NCI-H2029 treated with DMSO at 0.1 percent for 48 hours (cell line): ENCODE data around the gene ASAP2.

Source experiments
- DNase-seq: peaks from one replicate; lab custom pipeline; 2025; lab: John Stamatoyannopoulos, UW

Gene ASAP2

DNA sequence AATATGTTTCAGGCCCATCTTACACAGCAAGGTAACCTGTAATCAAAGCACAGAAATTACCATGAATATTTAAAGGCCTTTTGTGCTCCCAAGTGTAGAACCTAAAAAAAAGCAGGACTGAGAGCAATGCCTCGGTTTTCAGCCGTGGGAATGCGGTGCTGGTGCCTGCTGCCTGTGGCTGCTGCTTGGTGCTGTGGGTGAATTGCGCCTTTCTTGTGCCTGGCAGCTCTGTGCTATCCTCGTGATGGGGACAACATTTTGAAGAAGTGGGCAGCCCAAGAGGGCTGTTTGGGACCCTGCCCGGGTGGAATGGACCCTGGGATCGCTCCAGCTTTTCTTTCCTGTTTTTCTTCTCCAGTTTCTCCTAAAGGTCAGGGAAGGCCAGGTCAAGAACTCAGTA is 91.2 kb downstream of the ASAP2 start:
- DNase-seq: no peak

DNA sequence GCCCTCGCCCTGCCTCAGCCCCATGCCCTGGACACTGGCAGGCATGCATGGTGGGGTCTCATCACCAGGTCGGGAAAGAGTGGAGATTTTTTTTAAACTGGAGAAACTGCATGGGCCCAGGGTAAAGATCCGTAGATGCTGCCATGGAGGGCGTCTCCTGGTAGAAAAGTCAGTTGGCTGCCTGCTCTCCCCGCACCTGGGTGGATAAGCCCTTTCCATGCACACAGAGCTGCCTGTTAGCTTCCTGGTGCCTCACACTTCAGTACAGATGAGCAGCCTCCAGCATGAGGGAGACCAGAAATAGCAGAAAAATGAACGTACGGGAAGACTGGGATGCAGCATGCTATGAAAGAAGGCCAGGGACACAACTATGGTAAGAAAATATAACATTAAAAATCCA is 92.0 kb downstream of the ASAP2 start:
- DNase-seq: no peak

- no peak for DNase-seq
Measured at GRCh38 chr2:9299161-9300100, 92.8 kb downstream of the ASAP2 start.

GRCh38 chr2:9300214-9300613 is 93.6 kb downstream of the ASAP2 start:
- no peak for DNase-seq

DNA sequence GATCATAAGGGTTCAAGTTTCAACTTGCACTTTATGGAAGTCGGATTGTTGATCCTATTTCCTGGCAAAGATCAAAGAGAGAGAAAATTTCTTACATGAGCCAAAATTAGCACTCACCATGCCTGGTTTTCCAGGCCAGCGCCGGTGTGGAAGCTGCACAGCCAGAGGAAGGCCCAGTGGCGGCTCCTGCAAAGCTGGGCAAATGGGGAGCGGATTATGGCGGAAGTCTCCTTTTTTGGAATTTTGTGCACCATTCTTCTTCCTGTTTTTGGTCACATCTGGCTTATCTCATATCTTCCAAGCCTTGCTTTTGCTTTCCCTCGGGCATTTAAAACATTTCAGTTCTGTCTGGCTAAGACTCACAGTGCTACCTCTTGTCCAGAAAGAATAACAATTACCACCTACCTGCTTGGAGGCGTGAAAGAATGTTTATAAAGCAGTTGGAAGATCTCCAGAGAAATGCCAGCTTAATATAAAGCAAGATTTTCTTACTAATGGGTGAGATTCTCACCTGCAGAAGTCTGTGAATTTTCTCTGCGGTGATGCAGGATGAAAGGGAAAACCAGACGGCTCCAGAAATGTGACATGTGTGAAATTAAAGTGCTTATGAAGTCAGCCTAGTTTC is 94.3 kb downstream of the ASAP2 start:
- no peak for DNase-seq

DNA sequence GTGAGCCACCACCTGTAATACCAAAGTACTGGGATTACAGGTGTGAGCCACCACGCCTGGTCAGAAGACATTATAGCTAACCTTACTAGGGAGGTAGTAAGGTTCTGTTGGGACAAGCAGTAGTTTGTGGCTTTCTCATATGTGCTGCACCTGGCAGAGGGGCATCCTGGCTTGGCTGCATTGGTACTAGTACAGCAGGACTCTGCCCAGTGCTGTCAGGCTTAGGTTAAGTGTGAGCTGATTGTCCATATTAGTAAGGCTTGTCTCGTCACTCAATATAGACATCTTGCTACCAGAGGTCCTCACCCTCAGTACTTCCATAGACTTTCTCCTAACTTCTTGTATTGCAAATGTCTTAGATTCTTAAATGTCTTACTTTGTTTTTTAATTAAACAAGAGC is 96.1 kb downstream of the ASAP2 start:
- no peak for DNase-seq

- DNase-seq: no peak
Measured at GRCh38 chr2:9303528-9304225, 97.1 kb downstream of the ASAP2 start.

DNA sequence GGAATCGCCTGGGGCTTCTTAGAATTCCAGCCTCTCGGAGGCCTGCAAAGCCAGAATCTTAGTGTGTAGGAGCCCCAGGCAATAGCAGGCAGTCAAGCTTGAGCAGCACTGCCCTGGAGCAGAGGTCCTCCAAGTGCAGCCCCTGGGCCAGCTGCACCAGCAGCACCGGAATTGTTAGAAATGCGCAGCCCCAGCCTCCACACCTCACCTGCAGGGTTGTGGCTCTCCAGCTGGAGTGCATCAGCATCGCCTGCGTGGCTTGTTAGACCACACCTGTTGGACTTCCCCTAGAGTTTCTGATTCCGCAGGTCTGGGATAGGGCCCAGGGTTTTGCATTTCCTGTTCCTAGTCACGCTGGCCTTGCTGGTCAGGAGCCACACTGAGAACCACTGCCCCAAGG is 100.3 kb downstream of the ASAP2 start:
- no peak for DNase-seq

DNA sequence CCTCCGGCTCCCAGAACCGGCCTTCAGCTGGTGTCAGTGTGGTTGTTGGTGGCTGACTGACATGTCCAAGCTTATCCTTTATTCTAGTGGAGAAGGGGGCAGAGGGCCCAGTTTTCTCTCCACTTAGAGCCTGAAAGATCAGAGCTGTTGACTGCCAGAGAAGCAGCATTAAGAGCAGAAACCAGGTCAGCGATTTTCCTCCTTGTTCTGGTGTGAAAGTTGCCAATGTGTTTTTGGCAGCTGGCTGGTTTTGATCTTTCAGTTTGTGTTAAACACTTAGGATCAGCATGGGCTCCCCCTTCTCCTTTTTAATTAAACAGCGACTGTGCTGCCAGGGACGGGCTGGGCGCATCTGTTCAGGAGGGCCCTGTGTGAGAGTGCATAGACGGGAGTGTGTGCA is 100.9 kb downstream of the ASAP2 start:
- no peak for DNase-seq

GRCh38 chr2:9308186-9308955 is 101.8 kb downstream of the ASAP2 start:
- DNase-seq: no peak

DNA sequence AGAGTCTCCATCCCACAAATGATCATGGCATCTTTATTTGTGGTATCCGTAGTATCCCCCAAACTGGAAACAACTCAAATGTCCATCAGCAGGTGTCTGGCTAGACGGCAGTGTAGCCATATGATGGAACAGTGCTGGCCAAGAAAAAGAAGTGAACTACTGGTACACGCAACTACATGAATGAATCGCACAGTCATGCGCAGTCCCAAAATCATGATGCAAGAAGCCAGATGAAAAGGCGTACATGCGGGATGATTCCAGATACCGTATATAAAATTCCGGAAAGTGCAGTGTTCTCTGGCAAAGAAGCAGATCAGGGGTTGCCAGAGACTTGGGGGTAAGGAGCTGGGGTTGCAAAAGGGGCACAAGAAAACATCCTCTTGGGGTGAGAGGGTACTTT is 102.5 kb downstream of the ASAP2 start:
- no peak for DNase-seq

DNA sequence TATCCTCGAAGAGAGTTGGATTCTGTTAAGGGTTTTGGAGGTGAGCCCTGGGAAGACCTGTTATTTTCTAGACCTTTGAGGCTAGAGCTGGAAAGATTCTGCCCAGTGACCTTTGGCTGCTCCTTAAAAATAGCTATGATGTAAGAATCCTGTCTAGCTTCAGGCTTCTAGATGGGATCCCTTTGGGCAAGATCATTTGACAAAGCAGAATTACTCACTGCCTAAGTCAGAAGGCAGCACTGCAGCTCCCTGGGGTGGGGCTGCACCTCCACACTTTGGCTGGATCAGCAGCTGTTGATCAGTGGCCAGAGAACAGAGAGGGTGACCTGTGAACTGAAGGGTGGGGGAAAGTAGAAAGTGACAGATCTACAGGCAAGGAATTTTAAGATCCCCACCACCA is 103.8 kb downstream of the ASAP2 start:
- DNase-seq: no peak

DNA sequence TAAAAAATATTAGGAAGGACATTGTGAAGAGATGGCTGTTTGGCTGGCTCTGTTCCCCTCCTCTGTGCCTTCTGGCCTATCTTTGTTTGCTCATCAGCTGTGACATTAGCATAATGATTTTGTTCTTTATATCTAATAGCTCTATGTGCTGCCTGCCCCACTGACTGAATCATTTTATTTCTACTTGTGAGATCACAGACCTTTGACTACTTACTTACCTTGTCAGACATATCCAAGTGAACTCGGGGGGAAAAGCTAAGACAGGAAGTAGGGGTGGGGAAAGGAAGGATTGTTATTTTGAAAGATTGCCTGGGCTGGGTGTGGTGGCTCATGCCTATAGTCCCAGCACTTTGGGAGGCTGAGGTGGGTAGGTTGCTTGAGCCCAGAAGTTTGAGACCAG is 104.2 kb downstream of the ASAP2 start:
- DNase-seq: no peak

GRCh38 chr2:9311488-9311887 is 104.9 kb downstream of the ASAP2 start:
- no peak for DNase-seq

GRCh38 chr2:9312591-9312990 is 106.0 kb downstream of the ASAP2 start:
- DNase-seq: no peak

DNA sequence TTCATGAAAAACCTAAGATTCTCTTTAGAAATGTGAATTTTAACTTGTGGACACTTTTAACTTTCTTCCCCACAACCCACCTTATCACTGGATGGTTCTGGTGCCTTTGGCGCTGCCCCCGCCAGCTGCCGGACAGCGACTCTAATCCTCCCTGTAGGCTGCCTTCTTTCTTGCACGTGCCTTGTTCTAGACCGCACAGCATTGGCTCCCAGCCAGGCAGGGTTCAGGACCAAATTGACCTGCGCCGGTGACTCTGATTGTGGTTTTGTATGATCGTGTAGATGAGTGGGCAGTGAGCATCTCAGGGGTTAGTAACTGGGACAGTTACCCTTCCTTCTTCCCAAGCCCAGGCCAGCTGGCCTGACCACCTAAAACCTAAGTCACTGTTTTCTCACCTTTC is 106.8 kb downstream of the ASAP2 start:
- no peak for DNase-seq

DNA sequence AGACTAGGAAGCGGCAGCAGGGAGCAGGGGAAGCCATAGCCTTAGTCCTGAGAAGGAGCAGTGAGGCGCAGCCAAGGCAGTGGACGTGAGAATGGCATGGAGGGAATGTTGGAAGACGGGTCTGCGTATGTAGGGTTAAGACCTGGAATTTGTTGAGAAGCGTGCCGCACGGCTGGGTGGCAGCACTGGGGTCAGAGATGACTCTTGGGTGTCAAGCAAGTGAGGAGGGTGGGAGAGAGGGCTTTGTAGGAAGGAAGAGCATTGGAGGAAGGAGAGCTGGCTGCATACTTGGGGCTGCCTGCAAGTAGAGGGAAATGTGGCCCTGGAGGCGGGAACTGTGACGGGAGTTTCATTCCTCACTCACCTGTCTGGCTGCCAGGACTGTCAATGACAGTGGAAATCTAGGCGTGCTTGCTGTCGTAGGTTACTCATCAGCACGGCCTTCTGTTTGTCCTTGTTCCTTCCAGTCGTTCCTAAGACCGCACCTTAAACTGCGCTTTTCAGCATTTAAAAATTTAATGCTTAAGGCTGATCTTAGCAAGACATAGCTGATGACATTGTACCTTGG is 108.8 kb downstream of the ASAP2 start:
- no peak for DNase-seq

DNA sequence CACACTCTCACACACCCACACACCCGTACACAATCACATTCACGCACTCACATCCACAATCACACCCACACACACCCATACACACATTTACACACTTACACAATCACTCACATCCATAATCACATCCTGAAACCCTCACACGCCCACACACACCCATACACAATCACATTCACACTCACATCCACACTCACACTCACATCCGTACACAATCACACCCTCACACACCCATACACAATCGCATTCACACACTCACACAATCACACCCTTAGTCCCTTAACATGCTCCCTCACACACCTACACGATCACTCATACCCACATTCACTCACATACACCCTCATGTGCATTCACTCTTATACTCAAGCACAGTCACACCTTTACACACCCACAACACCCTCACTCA is 110.9 kb downstream of the ASAP2 start:
- DNase-seq: no peak

DNA sequence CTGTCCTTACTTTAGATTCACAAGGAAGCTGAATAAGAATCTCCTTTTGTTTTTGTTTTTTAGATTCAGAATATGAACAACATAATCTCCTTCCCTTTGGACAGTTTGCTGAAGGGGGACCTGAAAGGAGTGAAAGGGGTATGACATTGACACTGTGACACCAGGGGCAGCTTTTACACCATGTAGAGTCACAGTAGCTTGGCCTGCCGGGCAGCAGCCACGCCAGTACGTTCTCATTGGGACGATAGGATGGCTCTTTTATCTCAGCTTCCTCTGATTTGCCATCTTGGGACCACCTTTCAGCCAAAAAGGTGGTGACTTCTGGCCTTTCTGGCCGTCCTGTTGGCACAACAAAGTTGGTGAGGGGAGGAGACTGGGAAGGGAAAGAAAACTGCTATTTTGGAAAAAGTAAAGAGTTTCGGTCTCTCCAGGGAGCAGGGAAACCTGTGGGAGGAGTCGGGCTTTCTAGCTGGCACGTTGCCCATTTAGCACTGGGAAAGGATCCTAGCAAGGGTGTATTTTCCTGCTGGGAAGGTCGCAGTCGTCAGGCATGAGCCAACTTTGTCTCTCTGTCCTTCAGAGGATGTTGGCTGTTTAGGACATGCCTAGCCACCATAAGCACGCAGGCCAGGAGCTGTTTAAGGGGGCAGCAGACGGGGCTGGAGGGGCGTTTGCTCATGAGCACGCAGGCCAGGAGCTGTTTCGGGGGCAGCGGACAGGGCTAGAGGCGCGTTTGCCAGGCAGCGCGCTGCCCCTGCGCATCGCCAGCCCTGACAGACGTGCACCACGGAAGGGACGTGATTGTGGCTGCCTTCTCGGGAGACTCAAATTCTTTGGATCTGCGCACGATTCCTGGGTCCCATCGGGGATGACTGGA is 112.1 kb downstream of the ASAP2 start:
- no peak for DNase-seq

GRCh38 chr2:9319338-9319715 is 112.7 kb downstream of the ASAP2 start:
- no peak for DNase-seq

DNA sequence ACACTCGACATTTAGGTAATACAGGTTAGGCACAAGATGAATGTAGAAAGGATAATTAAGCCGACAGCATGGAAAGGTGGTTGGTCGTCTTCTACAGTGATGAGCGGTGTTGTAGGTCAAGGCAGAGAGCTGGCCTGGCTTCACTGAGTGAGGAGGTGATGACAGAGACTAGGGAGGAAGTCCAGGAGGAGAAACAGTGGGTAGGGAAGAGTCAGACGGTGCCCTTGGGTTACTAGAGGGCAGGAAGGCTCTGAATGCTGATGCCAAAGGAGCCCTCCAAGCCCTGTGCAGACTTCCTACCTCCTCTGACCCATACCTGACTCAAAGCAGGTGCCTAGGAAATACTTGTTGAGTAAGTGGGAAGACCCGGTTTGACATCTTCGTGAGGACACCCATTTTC is 116.0 kb downstream of the ASAP2 start:
- DNase-seq: no peak
